Stimulated activated memory B cell treated with anti-CD40 and anti-IgM and Interleukin-4, amounts not matched to agents 10 μg/mL and 1 μg/mL and 100 μg/mL, for 72 hours (primary cell): ENCODE data around the gene TUSC2.
A peak's percentile ranks its signal among the peaks of the same experiment; 100 is the strongest.

Experiments used
- ATAC-seq: fragments of 150-1000 bp; cut with Tn5 transposase; 2 replicates; pipeline ENCODE4 v1.10.0; 2021
- H3K27ac Mint-ChIP-seq: one replicate; pipeline ENCODE4 v1.8.0; 2022; ENCODE audit warnings: mild to moderate bottlenecking, mixed read lengths
- H3K27me3 Mint-ChIP-seq: one replicate; pipeline ENCODE4 v1.8.0; 2022; ENCODE audit warnings: mixed read lengths
- H3K36me3 Mint-ChIP-seq: one replicate; pipeline ENCODE4 v1.8.0; 2022; ENCODE audit warnings: mixed read lengths
- H3K4me1 Mint-ChIP-seq: one replicate; pipeline ENCODE4 v1.8.0; 2022; ENCODE audit warnings: mixed read lengths
- H3K4me3 Mint-ChIP-seq: one replicate; pipeline ENCODE4 v1.8.0; 2022; ENCODE audit warnings: mild to moderate bottlenecking, moderate library complexity, mixed read lengths
- H3K9me3 Mint-ChIP-seq: one replicate; pipeline ENCODE4 v1.8.0; 2022; ENCODE audit warnings: mixed read lengths

The TUSC2 gene

DNA sequence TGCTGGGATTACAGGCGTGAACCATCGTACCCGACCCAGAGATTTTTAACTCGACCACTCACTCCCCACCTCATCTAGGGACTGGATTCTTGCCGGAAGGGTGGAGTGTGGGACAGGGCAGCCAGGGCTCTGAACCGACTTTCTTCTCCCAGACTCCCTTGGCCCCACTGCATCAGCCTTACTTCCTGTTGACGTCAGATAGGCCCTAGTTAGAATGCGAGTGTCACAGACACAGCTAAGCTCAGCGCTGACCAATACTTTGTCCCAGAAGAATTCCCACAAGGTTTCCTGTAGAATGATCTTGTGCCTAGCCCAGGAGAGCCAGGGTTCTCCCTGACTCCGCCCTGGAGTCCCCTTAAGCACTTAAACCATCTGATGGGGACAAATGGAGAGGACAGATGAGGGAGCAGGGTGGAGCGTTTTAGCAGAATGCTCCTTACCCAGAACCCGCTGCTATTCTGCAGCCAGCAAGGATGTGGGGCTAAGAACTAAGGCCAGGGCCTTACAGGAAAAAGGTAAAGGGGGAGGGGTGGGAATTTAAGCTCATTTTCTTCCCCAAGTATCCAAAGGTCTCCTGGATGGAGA lies 5.8 kb upstream of the TUSC2 start:
- H3K9me3 Mint-ChIP-seq: no peaks in the 10 kb centered on the region
- H3K4me3 Mint-ChIP-seq: no peak overlapping the region
- H3K4me1 Mint-ChIP-seq: peaks cover 35% of the 10 kb centered on the region
- peaks cover 27% of the 10 kb centered on the region for H3K36me3 Mint-ChIP-seq
- no peaks in the 10 kb centered on the region for H3K27me3 Mint-ChIP-seq
- no peak overlapping the region for H3K27ac Mint-ChIP-seq
- ATAC-seq: no peak

DNA sequence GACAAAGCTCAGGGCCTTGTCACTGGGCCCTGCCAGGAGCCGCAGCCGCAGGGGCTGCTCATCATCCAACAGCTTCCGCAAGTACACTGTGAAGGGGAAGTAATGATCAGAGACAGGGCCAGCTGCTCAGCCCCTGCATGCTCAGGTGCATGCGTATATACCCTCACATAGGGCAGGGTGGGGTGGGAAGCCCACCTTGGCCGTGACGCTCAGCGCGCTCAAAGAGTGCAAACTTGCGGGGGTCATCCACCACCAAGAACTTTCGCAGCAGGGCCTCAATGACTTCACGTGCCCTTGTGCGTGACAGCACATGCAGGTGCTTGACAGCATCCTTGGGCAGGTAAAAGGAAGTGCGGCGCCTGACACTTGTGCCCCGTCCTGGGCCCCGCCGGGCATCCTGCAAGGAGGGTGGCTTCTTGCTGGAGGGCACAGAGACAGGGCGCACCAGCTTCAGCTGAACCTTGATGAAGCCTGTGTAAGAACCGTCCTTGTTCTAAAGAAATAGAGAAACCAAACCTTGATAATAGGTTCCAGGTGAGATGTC lies 3.4 kb upstream of the TUSC2 start:
- H3K4me3 Mint-ChIP-seq: no peak overlapping the region
- H3K9me3 Mint-ChIP-seq: no peaks in the 10 kb centered on the region

DNA sequence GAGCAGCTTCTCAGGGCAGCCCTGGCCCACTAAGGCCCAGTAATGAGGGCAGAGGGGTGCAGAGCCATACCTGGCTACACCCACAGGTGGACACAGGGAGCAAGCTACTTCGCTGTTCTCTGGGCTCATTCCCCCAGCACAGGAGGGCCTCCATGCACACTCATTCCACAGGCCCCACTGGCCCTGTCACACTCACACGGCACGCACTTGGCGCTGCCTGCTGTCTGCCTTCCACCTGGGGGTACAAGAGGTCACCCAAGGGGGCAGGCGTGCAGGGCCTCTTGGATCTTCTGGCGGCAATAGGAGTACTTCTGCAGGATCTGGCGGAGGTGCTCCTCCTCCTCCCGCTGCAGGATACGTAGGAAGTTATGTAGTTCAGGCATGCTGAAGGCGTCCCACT lies 2.3 kb upstream of the TUSC2 start:
- Mint-ChIP-seq H3K27ac (no peak overlapping the region), H3K36me3 (peaks cover 20% of the 10 kb centered on the region), H3K9me3 (no peaks in the 10 kb centered on the region), H3K27me3 (no peaks in the 10 kb centered on the region), H3K4me1 (peaks cover 41% of the 10 kb centered on the region), H3K4me3 (no peak overlapping the region)
- ATAC-seq: no peak

More for the DNA sequence above, 3.4 kb upstream of the TUSC2 start:
- peaks cover 43% of the 10 kb centered on the region for H3K4me1 Mint-ChIP-seq
- H3K27me3 Mint-ChIP-seq: no peaks in the 10 kb centered on the region
- peaks cover 19% of the 10 kb centered on the region for H3K36me3 Mint-ChIP-seq
- no peak for ATAC-seq
- no peak overlapping the region for H3K27ac Mint-ChIP-seq

DNA sequence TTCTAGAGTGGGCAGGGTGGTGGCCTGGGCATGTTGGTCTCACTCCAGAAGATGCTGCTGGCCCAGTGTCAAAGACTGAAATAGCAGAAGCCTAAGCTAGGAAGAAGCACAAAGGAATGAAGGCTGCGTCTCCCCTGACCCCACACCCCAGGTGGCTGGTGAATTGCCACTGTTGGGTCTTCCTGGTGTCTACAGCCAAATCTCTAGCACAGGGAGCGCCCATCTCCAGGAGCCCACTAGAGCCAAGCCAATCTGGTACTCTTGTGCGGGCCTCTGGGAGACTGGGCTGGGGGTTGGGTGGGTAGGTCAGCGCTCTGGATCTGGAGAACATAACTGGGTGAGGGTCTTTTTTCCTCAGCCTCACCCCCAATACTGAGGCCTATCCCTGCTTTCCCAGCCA lies 894 bp downstream of the TUSC2 start:
- Mint-ChIP-seq H3K36me3 (peaks cover 26% of the 10 kb centered on the region), H3K27me3 (no peaks in the 10 kb centered on the region), H3K27ac (peak overlapping the region; percentile 85), H3K9me3 (no peaks in the 10 kb centered on the region), H3K4me1 (peaks cover 56% of the 10 kb centered on the region), H3K4me3 (peak overlapping the region; percentile 83)
- ATAC-seq: no peak

DNA sequence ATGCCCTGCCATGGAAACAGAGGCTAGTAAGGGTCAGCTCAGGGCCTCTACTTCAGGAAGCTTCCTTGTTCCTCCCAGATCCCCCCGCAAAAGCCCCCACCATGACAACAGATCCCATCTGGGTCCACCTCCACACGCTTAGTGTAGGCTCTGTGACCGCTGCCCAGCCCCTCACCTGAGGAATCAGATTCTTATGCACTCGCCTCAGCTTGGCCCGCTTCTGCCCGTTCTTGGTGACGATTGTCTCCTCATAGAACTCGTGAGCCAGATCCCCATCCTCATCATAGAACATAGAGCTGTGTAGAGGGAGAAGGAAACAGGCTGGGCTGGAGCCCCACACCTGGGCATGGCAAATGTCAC lies 1.9 kb downstream of the TUSC2 start:
- Mint-ChIP-seq H3K4me3 (peak overlapping the region; percentile 9), H3K27ac (no peak overlapping the region)
- ATAC-seq: no peak

DNA sequence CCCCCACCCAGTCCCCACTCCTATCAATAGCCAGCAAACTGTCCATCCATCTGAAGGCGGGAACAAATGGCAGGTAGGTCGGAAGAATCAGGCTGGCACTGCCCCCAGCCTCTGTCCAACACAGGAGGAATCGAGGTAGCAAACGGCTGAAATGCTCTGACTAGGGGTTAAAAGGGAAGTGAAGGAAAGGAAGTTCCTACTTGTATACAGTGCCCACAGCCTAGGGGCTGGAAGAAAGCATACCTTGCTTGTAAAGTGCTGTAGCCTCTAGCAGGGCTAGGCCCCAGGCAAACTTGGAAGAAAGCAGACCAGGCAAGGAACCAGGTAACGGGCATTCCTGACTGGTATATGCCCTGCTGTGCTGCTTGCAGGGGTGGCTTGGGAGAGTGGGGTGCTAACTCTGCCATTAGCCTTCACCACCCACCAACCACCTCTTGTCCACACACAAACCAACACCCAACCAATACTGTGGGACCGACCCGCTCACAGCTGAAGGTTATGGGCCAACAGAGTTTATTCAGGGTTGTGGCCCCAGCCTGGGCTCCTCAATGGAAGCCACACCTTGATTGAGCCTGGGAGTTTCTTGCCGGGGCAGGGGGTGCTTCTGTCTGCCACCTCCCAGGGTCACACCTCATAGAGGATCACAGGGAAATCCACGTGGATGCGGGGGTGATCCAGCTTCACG lies 2.4 kb downstream of the TUSC2 start:
- peaks cover 22% of the 10 kb centered on the region for H3K36me3 Mint-ChIP-seq
- no peak overlapping the region for H3K4me3 Mint-ChIP-seq
- peaks cover 58% of the 10 kb centered on the region for H3K4me1 Mint-ChIP-seq
- H3K27ac Mint-ChIP-seq: no peak overlapping the region
- ATAC-seq: no peak
- H3K27me3 Mint-ChIP-seq: no peaks in the 10 kb centered on the region
- H3K9me3 Mint-ChIP-seq: no peaks in the 10 kb centered on the region

More for the DNA sequence above, 1.9 kb downstream of the TUSC2 start:
- Mint-ChIP-seq H3K27me3 (no peaks in the 10 kb centered on the region), H3K9me3 (no peaks in the 10 kb centered on the region), H3K36me3 (peaks cover 24% of the 10 kb centered on the region), H3K4me1 (peaks cover 56% of the 10 kb centered on the region)

DNA sequence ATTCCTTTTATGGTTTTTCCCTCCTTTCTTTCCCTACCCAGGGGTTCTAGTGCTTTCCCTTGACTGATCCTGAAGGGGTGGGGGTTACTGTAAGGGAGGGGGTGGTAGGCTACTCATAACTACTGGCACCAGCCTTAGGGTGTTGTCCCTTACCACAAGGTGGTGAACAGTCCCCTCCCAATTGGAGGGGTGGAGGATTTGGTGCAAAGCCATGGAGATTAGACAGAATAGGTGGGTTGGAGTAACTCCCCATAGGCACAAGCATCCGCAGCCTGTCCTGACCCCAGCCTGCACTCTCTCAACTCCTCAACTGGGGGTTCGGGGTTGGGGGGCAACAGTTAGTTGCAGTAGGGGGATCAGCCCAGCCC lies 2.9 kb downstream of the TUSC2 start:
- Mint-ChIP-seq H3K27me3 (no peaks in the 10 kb centered on the region), H3K36me3 (peaks cover 17% of the 10 kb centered on the region), H3K4me1 (peaks cover 63% of the 10 kb centered on the region), H3K27ac (no peak overlapping the region), H3K9me3 (no peaks in the 10 kb centered on the region), H3K4me3 (no peak overlapping the region)
- no peak for ATAC-seq

DNA sequence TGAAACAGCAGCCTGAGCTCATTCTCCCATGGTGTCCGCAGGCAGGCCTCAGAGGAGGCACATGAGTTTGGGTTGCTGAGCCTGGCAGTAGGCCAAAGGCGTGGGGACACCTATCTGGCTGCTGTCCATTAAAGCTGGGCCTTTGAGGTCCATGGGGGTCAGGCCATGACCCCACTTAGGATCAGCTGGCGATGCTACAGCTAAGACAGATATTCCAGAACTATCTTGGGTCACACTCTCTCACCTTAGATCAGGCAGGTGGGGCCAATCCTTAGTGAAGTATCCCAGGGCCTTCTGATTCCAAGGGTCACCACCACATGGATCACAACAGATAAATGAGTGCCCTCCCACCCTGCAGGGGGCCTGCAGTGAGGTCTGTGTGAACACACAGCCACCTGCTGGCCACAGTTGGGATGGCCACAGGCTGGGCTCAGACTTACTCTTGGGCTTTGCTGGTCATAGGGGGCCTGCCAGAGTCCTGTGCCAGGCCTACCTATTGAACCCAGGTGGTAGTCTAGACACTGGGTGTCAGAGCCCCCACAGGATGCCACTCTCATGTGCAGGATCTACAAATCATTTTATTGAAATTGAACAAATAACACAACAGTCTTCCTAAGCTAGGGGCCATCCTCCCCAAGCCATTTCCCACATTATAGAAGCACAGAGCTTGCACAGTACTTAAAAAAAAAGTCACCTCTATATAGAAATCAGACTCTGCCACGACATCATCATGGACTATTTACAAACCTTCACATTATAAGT lies 3.5 kb downstream of the TUSC2 start:
- peak overlapping the region; percentile 5 for H3K27ac Mint-ChIP-seq
- ATAC-seq: no peak
- H3K4me3 Mint-ChIP-seq: no peak overlapping the region
- H3K9me3 Mint-ChIP-seq: no peaks in the 10 kb centered on the region
- H3K36me3 Mint-ChIP-seq: peaks cover 12% of the 10 kb centered on the region
- H3K4me1 Mint-ChIP-seq: peaks cover 69% of the 10 kb centered on the region
- H3K27me3 Mint-ChIP-seq: no peaks in the 10 kb centered on the region

DNA sequence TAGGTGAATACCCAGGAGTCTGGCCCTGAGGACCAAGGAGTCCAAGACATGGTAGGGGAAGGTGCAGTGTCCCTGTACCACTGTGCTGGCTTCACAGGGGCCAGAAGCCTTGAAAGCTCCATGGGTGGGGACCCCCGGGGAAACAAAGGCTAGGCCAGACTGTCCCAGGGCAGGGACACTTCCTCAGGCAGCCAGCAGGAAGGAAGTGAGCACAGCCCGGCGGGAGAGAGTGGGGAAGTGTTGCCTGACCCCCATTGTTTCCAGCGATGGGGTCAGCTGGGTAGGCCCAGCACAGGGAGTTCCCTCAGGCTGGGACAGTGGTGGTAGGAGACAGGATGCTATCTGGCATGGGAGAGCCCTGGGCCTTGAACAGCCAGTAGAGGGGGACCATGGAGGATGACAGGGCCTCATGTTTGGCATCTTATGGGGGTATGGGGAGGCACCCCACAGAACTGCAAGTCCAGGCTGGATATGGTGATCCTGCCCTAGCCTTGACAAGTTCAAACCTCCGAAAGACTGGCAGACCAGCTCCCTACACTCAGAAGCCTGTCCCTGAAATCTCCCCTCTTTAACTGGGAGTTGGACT lies 4.3 kb downstream of the TUSC2 start:
- Mint-ChIP-seq H3K4me3 (no peak overlapping the region), H3K9me3 (no peaks in the 10 kb centered on the region), H3K36me3 (peaks cover 12% of the 10 kb centered on the region), H3K27me3 (no peaks in the 10 kb centered on the region), H3K4me1 (peaks cover 77% of the 10 kb centered on the region), H3K27ac (peak overlapping the region; percentile 5)
- ATAC-seq: no peak

DNA sequence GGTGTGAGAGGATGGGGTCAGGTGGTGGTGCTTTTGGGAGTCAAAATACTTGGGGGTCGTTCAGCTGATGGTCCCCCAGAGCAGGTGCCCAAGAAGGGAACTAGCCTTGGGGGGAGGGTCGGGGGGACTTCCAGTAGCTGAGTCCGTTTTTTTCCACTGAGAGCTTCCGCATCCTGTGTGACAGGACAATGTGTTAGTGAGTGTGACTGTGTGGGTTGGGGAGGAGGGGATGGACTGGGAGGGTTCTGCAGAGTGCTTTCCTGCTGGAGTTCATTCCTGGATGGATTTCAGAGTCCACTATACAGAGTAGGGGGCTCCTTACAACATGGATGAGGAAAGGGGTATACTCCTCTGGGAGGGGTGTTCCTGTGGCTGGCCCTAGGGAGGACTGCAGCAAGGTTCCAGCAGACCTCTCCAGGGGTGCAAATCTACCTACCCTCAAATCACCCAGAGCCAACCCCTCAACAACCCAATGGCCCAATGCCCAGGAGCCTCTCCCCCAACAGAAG lies 4.9 kb downstream of the TUSC2 start:
- no peaks in the 10 kb centered on the region for H3K9me3 Mint-ChIP-seq
- peaks cover 12% of the 10 kb centered on the region for H3K36me3 Mint-ChIP-seq
- no peak for ATAC-seq
- no peaks in the 10 kb centered on the region for H3K27me3 Mint-ChIP-seq
- peak overlapping the region; percentile 5 for H3K27ac Mint-ChIP-seq
- no peak overlapping the region for H3K4me3 Mint-ChIP-seq
- peaks cover 77% of the 10 kb centered on the region for H3K4me1 Mint-ChIP-seq

DNA sequence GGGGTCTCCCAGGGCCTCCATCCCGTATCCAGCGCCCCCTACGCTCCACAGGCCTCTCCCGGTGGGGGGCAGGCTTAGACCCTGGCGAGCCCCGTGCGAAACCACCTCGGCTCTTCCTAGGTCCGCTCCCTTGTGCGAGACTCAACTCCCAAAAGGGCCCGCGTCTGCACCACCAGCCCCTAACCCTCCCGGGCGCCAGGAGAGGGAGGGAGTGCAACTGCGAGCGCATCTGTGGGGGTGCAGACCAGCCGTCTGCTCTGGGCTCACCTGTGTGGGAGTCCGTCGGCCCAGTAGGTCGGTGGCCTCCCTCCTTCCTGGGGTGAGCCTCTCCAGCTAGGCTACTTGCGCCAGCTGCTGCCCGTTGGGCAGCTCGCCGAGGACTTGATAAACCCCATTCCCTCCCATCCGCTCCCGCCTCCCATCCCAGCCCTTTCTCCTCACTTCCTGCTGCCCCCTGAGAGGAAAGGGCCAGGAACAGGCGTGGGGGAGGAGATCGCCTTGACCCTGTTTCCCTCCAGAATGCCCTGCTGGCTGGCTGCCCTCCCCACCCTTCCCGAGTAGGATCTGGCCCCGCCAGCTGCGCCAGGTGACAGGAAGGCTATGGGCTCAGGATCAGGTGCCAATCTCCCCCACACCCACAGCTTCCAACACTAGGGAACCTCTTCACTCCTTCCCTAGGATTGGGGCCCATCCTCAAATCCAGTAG lies 5.5 kb downstream of the TUSC2 start, which contains the start of gene HYAL2:
HYAL2 (minus strand) TSS at position 360 of the 706 bp plus-strand sequence. CDS start 2,256 bp downstream, outside the sequence.
- H3K4me1 Mint-ChIP-seq: peaks cover 79% of the 10 kb centered on the region
- no peaks in the 10 kb centered on the region for H3K27me3 Mint-ChIP-seq
- H3K9me3 Mint-ChIP-seq: no peaks in the 10 kb centered on the region
- H3K36me3 Mint-ChIP-seq: peaks cover 12% of the 10 kb centered on the region
- ATAC-seq: no peak
- peak within 1 kb of the TSS; percentile 82 for H3K4me3 Mint-ChIP-seq
- H3K27ac Mint-ChIP-seq: peak within 1 kb of the TSS; percentile 97

DNA sequence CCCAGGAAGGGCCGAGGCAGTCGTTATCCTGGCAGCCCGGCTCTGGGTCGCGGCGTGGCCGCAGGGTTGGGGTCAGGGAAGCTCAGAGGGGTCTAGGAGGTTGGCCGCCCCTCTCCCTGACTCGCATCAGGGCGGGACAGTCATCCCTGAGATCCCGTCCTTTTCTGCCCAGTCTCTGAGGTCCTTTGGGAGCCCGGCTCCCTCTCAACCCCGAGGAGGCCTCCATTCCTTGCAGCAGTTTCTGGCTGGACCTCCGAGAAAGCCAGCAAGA lies 6.0 kb downstream of the TUSC2 start:
- H3K9me3 Mint-ChIP-seq: no peaks in the 10 kb centered on the region
- peak overlapping the region; percentile 97 for H3K27ac Mint-ChIP-seq
- ATAC-seq: no peak
- no peaks in the 10 kb centered on the region for H3K27me3 Mint-ChIP-seq
- H3K4me1 Mint-ChIP-seq: peaks cover 78% of the 10 kb centered on the region
- H3K4me3 Mint-ChIP-seq: peak overlapping the region; percentile 82
- H3K36me3 Mint-ChIP-seq: peaks cover 12% of the 10 kb centered on the region

DNA sequence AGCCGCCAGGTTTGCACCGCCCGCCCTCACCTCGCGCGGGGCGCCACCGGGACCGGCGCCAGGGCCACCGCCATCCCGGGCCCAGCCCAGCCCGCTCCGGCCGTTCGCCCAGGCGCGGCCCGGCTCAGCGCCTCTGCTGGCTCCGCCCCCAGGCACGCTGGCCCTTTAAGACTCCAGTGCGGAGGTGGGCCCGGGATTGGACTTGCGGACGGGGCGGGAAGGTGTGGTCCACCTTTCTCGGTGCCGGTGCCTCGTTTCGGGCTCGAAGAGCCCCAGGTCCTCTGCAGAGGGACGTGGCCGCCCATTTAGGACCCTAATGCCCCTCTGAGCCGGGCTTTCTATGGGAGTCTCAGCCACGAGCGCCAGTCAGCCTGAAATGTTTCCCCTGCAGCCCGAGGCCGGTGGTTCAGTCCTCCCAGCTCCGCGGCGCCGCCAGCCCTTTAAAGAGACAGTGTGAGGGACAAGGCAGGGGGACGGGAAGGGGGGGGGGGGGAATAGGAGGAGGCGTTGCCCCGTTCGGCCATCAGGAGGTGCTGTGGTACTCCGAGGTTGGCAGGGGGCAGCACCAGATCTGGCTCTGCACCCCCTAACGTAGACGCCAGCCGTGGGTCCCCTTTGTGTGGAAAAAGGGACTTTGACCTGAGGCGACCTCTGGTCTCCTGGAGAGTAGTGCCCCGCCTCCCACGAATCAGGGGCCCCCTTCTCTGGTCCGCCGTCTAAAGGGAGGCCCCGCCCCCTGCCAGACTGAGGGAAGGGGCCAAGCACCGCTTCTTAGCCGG lies 6.5 kb downstream of the TUSC2 start:
- H3K9me3 Mint-ChIP-seq: no peaks in the 10 kb centered on the region
- H3K36me3 Mint-ChIP-seq: peaks cover 17% of the 10 kb centered on the region
- peak overlapping the region; percentile 97 for H3K27ac Mint-ChIP-seq
- no peaks in the 10 kb centered on the region for H3K27me3 Mint-ChIP-seq
- ATAC-seq: peak; percentile 90
- H3K4me3 Mint-ChIP-seq: peak overlapping the region; percentile 82
- peaks cover 78% of the 10 kb centered on the region for H3K4me1 Mint-ChIP-seq

DNA sequence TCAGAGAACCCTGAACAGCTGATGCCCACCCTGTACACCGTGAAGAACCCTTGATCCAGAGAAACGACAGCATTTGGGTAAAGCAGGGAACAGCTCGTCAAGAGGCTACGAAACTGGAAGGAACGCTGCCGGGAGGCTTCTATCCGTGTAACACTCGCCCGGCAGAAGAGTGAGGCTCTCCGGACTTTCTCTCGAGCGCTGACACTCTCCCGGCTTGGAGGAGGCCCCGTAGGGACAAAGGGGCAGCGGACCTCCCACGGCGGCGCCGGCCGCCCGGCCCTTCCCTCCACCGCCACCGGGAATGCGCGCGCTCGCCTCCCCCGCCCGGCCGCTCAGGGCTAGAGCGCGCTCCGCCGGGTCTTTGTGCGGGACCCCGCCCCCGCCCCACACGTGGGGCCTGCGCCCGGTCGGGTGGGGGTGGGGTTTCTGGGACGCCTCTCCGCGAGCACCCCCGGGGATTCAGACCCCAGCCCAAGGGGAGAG lies 7.1 kb downstream of the TUSC2 start:
- Mint-ChIP-seq H3K36me3 (peaks cover 21% of the 10 kb centered on the region), H3K27ac (peak overlapping the region; percentile 97), H3K4me1 (peaks cover 78% of the 10 kb centered on the region), H3K27me3 (no peaks in the 10 kb centered on the region), H3K9me3 (no peaks in the 10 kb centered on the region), H3K4me3 (peak overlapping the region; percentile 77)
- peak; percentile 82 for ATAC-seq
